Type B pancreatic cell (in vitro differentiated cells): Measurements from ENCODE around the gene C11orf98. TPM values are rescaled to one million over a fixed set of nuclear protein-coding genes. Genes with fewer than 3 reads are reported as not detected.

ENCODE experiments used
- DNase-seq: peaks from one replicate; pipeline ENCODE4 v3.0.0; 2021; ENCODE audit warnings: mixed read lengths; ENCODE audit not compliant: unreplicated experiment; ENCODE audit errors: extremely low spot score
- H3K27ac Mint-ChIP-seq: 2 replicates; pipeline ENCODE4 v1.8.0; 2021; ENCODE audit warnings: mild to moderate bottlenecking, mixed read lengths
- H3K27me3 Mint-ChIP-seq: 2 replicates; pipeline ENCODE4 v1.8.0; 2021; ENCODE audit warnings: mixed read lengths
- H3K36me3 Mint-ChIP-seq: 2 replicates; pipeline ENCODE4 v1.8.0; 2021; ENCODE audit warnings: mixed read lengths
- H3K4me1 Mint-ChIP-seq: one replicate; pipeline ENCODE4 v1.8.0; 2021; ENCODE audit warnings: mixed read lengths; ENCODE audit not compliant: unreplicated experiment
- H3K4me3 Mint-ChIP-seq: 2 replicates; pipeline ENCODE4 v1.8.0; 2021; ENCODE audit warnings: mild to moderate bottlenecking, mixed read lengths
- H3K9me3 Mint-ChIP-seq: 2 replicates; pipeline ENCODE4 v1.8.0; 2021; ENCODE audit warnings: mixed read lengths
- CTCF ChIP-seq: fragments of 200-600 bp; sonication (generic); conservative IDR thresholded peaks from 2 replicates; pipeline ENCODE4 v1.5.0; 2021; ENCODE audit warnings: antibody characterized with exemption, mild to moderate bottlenecking
- total RNA-seq: library from RNA; stranded (reverse); gene quantifications from 2 replicates; pipeline ENCODE4 v1.2.1, GENCODE V29; 2021; ENCODE audit warnings: low replicate concordance

C11orf98 gene
- total RNA-seq, 1 donor from 2014 or later: 69.2 TPM

DNA sequence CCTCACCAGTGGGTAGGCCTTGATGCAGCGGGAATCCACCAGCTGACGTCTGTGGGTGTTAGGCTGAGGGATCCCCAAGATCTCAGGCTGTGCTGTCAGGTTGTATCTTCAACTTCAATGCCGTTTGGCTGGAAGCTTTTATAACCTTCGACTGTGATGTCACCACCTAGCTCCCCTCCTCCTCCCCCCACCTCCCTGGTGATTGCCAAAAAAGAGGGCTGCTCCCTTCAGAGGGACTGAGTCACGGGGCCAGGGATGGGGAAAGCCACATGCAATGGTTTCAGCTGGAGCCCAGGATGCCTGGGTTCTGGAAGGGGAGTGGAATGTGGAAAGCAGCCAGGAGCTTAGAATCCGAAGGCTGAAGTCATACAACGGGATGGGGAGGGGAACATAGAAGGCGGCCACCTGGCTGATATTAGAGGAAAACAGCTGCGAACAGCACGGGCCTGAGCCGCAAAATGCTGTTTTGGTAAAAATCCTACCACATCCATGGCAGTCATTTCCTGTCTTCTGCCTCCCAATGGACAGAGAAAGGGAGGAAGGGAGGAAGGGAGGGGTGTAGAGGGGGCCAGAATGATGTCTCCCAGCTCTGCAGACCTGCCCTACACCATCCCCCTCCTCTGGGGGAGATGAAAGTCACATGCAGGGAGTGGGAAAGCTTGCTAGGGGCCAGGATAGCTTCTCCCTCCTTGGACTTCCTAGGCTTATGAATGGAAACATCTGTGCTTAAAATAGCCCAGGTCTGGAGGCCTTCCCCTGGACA, 24.6 kb upstream of the C11orf98 start, which contains the start of gene LRRN4CL:
Gene LRRN4CL (minus strand): TSS at position 110 of the 763 bp plus-strand sequence. CDS start 1,022 bp downstream, outside the sequence.
- H3K27me3 Mint-ChIP-seq: no peaks in the 10 kb centered on the region
- TF ChIP-seq CTCF: no peak
- DNase-seq: no peak
- peak within 1 kb of the TSS; percentile 58 for H3K4me3 Mint-ChIP-seq
- peaks cover 15% of the 10 kb centered on the region for H3K36me3 Mint-ChIP-seq
- H3K9me3 Mint-ChIP-seq: no peaks in the 10 kb centered on the region
- H3K27ac Mint-ChIP-seq: peak within 1 kb of the TSS; percentile 29
- H3K4me1 Mint-ChIP-seq: peaks cover 10% of the 10 kb centered on the region

- H3K36me3 Mint-ChIP-seq: peaks cover 13% of the 10 kb centered on the region
- H3K27me3 Mint-ChIP-seq: no peaks in the 10 kb centered on the region
- H3K4me3 Mint-ChIP-seq: no peak overlapping the region
- H3K27ac Mint-ChIP-seq: no peak overlapping the region
- H3K9me3 Mint-ChIP-seq: no peaks in the 10 kb centered on the region
- H3K4me1 Mint-ChIP-seq: peaks cover 9% of the 10 kb centered on the region
- DNase-seq: no peak
- TF ChIP-seq CTCF: no peak
Measured at GRCh38 chr11:62688491-62688890, 23.5 kb upstream of the C11orf98 start.

- Mint-ChIP-seq H3K4me1 (peaks cover 9% of the 10 kb centered on the region), H3K9me3 (no peaks in the 10 kb centered on the region), H3K27ac (no peak overlapping the region), H3K36me3 (peaks cover 10% of the 10 kb centered on the region), H3K27me3 (no peaks in the 10 kb centered on the region), H3K4me3 (no peak overlapping the region)
- TF ChIP-seq CTCF: no peak
- no peak for DNase-seq
Measured at GRCh38 chr11:62687508-62688396, 22.7 kb upstream of the C11orf98 start.

- Mint-ChIP-seq H3K4me1 (peaks cover 21% of the 10 kb centered on the region), H3K9me3 (no peaks in the 10 kb centered on the region), H3K36me3 (no peaks in the 10 kb centered on the region), H3K4me3 (no peak overlapping the region), H3K27ac (no peak overlapping the region), H3K27me3 (no peaks in the 10 kb centered on the region)
- DNase-seq: no peak
- no peak for TF ChIP-seq CTCF
Measured at GRCh38 chr11:62682518-62682917, 17.5 kb upstream of the C11orf98 start.

DNA sequence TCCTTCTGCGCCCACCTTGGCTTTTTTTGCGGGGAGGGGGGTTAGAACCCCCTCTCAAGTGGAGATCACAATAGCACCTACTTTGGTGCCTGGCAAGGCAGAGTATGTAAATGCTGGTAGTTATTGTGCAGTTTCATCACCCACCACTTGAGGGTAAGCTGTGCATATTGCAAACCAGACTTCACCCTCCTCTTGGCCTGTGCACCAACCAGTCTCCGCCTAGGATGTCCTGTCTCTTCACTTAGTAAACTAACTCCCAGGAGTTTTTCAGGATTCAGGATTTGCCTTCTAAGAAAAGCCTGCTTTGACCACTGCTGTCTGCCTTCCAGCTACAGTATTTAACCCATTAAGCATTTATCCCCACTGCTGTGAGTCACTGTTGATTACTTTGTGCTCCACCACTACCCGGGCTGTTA, 15.8 kb upstream of the C11orf98 start:
- Mint-ChIP-seq H3K27me3 (no peaks in the 10 kb centered on the region), H3K27ac (peak overlapping the region; percentile 68), H3K4me3 (peak overlapping the region; percentile 80), H3K4me1 (peaks cover 28% of the 10 kb centered on the region), H3K9me3 (no peaks in the 10 kb centered on the region), H3K36me3 (peaks cover 5% of the 10 kb centered on the region)
- TF ChIP-seq CTCF: peak; percentile 64
- DNase-seq: no peak
